SKM-1 treated with dmso at 0.1 percent for 144 hours (cell line): ENCODE measurements around the gene MKI67.
A peak's percentile ranks its signal among the peaks of the same experiment; 100 is the strongest.
"Not testable (repeated sequence)": the region's sequence is repeated elsewhere in the genome, so short reads cannot be mapped to it uniquely, and the experiment has no call there.

Source experiments
- DNase-seq: peaks from one replicate; lab custom pipeline; 2025; ENCODE audit not compliant: unreplicated experiment; lab: John Stamatoyannopoulos, UW

MKI67 gene

GRCh38 chr10:128150561-128150960, 24.3 kb upstream of the MKI67 start:
- DNase-seq: no peak

- DNase-seq: peak; percentile 79
These were observed 23.8 kb upstream of the MKI67 start for GRCh38 chr10:128150045-128150493.

GRCh38 chr10:128149267-128150014, 23.2 kb upstream of the MKI67 start:
- no peak for DNase-seq

- no peak for DNase-seq
These were observed 21.4 kb upstream of the MKI67 start for GRCh38 chr10:128147669-128148068.

GRCh38 chr10:128147064-128147463, 20.8 kb upstream of the MKI67 start:
- no peak for DNase-seq

- no peak for DNase-seq
These were observed 18.3 kb upstream of the MKI67 start for GRCh38 chr10:128144547-128144946.

- DNase-seq: no peak
These were observed 17.3 kb upstream of the MKI67 start for GRCh38 chr10:128143531-128143930.

- no peak for DNase-seq
These were observed 14.2 kb upstream of the MKI67 start for GRCh38 chr10:128140425-128140824.

- DNase-seq: not testable (repeated sequence)
These were observed 12.2 kb upstream of the MKI67 start for GRCh38 chr10:128138429-128138828.

GRCh38 chr10:128137877-128138276, 11.7 kb upstream of the MKI67 start:
- no peak for DNase-seq

- DNase-seq: no peak
These were observed 3.8 kb upstream of the MKI67 start for GRCh38 chr10:128130051-128130450.

- DNase-seq: no peak
These were observed 2.4 kb upstream of the MKI67 start for GRCh38 chr10:128128582-128128981.

- no peak for DNase-seq
These were observed 743 bp downstream of the MKI67 start for GRCh38 chr10:128125416-128125943.

- DNase-seq: no peak
These were observed 1.3 kb downstream of the MKI67 start for GRCh38 chr10:128124813-128125403.

GRCh38 chr10:128123846-128124245, 2.4 kb downstream of the MKI67 start:
- DNase-seq: no peak

GRCh38 chr10:128122931-128123330, 3.3 kb downstream of the MKI67 start:
- no peak for DNase-seq

- DNase-seq: no peak
These were observed 4.3 kb downstream of the MKI67 start for GRCh38 chr10:128121750-128122412.

- no peak for DNase-seq
These were observed 9.2 kb downstream of the MKI67 start for GRCh38 chr10:128116851-128117615.

- no peak for DNase-seq
These were observed 10.0 kb downstream of the MKI67 start for GRCh38 chr10:128116187-128116586.

GRCh38 chr10:128115356-128115755, 10.9 kb downstream of the MKI67 start:
- no peak for DNase-seq

- DNase-seq: no peak
These were observed 11.3 kb downstream of the MKI67 start for GRCh38 chr10:128114901-128115300.
